Stimulated activated CD8-positive, alpha-beta memory T cell treated with anti-CD3 and anti-CD28 coated beads, Interleukin-2, amount 100 ng/mL, for 48 hours (primary cell): ENCODE results near the gene ATF5.

ENCODE experiments used
- DNase-seq, 2 donors: peaks; one replicate each; pipeline ENCODE4 v3.0.0-alpha.2; 2020; ENCODE audit warnings: low read depth in 2 of 2

Gene ATF5, protein sequence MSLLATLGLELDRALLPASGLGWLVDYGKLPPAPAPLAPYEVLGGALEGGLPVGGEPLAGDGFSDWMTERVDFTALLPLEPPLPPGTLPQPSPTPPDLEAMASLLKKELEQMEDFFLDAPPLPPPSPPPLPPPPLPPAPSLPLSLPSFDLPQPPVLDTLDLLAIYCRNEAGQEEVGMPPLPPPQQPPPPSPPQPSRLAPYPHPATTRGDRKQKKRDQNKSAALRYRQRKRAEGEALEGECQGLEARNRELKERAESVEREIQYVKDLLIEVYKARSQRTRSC

DNA sequence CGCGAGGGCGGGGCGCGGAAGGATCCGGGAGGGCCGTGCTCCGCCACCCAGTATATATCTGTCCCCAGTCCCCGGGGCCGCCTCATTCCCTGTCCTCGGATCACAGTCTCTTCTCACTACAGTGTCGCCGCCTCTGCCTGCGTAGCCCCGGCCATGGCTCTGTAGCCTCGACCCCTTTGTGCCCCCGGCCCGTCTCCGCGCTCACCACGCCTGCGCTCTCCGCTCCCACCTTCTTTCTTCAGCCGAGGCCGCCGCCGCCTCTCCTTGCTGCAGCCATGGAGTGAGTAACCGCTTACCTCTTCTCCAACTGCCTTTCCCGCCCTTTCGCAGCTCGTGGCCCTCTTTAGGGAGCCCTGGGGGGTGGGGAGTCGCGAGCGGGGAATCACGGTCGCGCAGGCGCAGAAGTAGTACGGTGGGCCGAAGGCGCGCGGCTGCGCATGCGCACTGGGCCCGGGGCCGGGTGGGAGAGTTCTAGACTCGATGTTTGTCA is at the start of gene ATF5, which contains the start of gene NUP62:
Gene ATF5, plus strand, starts transcription at position 85 of the 490 bp plus-strand sequence. CDS start 1,646 bp downstream, outside the sequence.
Gene NUP62, minus strand, starts transcription at position 384 of the 490 bp plus-strand sequence. CDS start 19,697 bp downstream, outside the sequence.
- DNase-seq, result peak; percentile 92 to 95

DNA sequence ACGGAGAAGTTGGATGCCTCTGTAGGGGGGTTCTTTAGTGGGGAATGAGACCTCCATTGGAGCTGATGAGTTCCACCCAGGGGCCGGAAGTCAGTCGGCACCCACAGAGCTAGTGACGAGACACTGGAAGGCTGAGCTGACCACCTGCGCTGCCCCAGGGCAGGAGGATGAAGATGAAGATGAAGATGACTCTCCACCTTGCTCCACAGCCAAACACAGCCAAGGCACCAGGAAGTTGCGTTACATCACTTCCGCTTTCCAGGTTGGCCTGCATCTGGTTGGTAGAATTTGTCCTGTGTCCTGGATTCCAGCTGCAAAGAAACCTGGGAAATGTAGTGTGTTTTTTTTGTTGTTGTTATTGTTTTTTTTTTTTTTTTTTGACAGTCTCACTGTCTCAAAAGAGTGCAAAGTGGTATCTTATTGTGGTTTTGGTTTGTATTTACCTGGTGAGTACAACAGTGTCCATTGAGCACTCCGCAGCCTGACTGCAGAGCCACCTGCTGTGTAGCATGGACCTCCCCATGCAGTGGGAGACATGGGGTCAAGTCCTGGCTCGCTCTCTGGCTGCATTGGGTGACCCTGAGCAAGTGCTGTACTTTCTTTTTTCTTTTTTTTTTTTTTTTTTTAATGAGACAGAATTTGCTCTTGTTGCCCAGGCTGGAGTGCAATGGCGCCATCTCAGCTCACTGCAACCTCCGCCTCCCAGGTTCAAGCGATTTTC is 49.6 kb upstream of the ATF5 start:
- DNase-seq, result no peak

DNA sequence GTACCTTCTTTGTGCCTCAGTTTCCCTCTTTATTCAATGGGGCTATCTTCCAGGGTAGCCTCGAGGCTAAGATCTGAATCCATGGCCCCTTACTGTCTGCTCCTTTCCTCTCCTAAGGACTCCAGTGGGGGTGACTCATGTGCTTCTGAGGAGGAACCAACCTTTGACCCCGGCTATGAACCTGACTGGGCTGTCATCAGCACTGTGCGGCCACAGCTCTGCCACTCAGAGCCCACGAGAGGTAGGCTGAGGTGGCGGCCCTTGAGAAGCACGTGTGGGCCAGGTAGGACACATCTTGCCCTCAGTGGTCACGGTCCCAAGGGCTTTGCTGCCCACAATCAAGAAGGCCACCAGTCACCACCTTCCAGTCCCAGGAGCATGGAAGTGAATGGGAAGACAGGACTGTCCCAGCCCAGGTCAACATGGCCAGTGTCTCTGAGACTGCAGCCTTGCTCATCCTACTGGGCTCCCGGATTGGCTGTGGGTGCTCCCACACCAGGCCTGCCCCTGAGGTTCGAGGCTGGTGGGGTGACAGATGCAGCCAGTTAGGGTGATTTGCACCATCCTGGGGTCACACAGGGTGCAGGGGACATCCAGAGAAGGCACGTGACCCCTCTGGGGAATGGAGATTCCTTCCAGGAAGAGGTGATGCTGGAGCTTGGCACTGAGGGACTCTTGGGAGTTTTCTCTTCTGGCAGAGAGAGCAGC is 48.7 kb upstream of the ATF5 start:
- DNase-seq, result no peak

DNA sequence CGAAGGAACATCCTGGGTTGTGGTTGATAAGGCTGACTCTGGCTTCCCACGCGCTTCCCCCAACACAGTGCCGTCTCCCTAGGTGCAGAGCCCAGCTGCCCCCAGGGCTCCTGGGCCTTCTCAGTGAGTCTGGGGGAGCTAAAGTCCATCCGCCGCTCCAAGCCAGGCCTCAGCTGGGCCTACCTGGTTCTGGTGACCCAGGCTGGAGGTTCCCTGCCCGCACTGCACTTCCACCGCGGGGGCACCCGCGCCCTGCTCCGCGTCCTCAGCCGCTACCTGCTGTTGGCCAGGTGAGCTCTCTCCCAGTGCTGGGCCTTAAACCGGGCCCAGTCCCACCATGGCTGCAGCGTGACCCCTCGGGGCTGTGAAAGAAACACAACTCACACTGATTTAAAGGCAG is 47.8 kb upstream of the ATF5 start:
- DNase-seq, result no peak

DNA sequence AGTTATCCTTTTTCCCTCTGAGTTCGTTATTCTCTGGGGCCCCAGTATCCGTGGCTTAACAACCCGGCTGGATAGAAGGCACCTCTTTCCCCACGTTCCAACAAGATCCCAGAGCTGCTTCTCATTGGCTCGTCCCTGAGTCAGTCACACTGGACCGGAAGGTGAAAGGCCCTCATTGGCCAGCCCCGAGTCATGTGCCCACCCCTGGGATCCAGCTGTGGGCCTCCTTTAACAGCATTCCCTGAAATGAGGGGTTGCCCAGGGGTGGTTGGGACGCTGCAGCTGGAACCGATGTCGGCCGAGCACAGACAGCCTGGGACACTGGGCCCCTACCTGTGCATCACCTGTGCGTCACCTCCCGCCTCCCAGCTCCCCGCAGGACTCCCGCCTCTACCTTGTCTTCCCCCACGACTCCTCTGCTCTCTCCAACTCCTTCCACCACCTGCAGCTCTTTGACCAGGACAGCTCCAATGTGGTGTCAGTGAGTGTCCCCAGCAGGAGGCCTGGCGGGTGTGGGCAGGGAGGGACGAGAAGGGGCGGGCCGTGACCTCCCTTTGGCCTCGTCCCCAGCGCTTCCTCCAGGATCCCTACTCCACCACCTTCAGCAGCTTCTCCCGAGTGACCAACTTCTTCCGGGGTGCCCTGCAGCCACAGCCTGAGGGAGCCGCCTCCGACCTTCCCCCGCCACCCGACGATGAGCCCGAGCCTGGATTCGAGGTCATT is 47.2 kb upstream of the ATF5 start:
- DNase-seq, result no peak

DNA sequence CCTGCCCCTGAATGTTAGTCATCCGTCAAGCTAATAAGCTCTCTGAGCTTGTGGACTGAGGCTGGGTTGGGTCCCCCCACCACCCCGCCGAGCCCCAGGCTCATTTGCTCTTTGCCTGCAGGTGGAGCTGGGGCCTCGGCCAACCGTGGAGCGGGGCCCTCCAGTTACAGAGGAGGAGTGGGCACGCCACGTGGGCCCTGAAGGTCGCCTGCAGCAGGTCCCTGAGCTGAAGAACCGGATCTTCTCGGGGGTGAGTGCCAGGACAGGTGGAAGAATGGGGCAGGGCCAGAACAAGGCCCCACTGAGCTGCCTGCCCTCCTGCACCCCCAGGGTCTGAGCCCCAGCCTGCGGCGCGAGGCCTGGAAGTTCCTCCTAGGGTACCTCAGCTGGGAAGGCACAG is 46.4 kb upstream of the ATF5 start:
- no peak for DNase-seq

DNA sequence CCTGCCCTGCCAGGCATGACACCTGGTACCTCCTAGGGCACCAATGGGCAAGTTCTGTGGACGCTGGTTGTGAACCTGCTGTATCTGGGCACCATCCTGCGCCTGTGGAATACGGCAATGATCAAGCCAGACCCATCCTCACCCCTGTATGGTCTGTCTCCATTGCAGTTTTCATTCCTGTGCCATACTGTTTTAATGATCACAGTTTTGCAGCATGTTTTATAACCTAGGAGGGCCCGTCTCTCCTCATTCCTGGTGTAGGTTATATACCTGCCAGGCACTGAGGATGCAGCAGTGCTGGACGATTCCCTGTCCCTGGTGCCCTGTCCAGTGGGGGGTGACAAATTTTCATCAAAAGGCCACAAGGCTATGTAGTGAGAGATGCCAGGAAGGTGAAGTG is 45.9 kb upstream of the ATF5 start:
- no peak for DNase-seq

DNA sequence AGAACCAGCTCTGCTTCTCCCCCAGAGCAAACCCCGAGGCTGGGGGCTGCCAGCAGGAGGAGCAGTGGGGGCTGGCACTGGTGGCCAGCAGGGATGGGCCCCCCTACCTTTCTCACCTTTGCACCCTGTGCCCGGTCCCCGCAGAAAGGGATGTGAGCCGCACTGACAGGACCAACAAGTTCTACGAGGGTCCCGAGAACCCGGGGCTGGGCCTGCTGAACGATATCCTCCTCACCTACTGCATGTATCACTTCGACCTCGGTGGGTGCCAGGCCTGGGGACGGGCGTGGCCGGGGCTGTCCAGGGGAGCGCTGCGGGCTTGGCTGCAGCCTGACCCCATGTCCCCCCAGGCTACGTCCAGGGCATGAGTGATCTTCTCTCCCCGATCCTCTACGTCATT is 44.9 kb upstream of the ATF5 start:
- DNase-seq, result no peak

DNA sequence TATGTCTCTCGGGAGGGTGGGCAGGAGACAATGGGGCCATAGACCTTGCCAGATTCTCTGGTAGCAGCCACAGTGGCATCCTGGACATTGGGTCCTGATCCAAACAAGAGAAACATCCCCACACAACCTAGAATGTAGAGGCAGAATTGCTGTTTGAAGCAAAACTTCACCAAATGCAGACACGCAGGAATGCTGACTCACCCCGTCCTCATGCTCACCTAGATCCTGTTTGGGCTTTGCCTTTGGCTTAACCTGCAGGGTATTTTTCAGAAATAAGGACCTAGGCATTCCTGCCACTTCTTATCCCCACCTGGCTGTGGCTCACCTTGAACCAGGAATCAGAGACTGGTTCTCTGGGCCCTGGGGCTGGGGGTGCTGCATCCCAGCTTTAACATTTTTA is 44.2 kb upstream of the ATF5 start:
- no peak for DNase-seq

DNA sequence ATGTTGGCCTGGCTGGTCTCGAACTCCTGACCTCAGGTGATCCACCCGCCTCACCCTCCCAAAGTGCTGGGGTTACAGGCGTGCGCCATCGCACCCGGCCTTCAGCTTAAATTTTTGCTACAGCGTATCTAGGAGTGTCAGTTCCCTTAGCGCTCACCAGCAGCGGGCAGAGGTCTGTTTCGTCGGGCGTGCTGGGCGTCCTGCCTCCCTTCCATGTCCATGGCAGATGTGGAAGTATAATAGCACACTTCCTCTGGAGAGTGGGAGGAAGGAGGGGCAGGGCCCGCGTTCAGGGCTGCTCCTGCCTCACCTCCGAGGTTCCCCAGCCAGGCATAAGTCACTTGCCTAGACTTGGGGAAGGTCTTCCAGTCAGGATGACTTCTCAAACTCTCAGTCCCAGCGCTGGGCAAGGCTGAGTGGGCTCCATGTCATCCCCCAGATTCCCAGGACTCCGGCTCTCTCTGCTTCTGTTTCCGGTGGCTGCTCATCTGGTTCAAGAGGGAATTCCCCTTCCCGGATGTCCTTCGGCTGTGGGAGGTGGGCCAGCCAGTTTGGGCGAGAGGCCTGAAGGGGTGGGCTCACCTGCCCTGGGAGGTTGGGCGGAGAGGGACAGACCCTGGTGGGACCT is 41.9 kb upstream of the ATF5 start:
- DNase-seq, result no peak

DNA sequence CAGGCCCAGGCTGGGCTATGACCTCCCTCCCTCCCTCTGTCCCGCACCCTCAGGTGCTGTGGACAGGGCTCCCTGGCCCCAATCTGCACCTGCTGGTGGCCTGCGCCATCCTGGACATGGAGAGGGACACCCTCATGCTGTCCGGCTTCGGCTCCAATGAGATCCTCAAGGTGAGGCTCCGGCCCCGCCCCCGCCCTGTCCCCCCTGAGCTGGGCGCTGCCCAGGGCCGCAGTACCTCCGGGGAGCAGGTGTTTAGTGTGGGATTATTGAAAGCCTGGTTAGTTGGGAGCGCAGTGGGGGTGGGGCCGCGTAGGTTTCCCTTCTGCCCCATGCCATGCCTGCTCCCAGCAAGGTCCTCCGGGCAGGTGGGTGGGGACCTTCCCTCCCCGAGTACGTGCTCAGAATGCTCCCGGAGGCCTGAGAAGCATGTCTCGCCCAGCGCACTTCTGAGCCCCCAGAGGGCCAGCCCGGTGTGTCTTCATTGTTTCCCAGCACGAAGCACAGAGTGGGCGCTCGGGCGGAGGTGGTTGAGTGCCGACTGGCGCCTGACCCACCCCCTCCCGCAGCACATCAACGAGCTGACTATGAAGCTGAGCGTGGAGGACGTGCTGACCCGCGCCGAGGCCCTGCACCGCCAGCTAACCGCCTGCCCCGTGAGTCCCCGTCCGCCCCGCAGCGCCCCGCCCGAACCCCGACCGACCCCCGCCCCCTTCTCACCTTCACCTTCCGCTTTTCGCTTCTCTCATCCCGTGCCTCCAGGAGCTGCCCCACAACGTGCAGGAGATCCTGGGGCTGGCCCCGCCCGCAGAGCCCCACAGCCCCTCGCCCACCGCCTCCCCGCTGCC is 41.1 kb upstream of the ATF5 start:
- no peak for DNase-seq

DNA sequence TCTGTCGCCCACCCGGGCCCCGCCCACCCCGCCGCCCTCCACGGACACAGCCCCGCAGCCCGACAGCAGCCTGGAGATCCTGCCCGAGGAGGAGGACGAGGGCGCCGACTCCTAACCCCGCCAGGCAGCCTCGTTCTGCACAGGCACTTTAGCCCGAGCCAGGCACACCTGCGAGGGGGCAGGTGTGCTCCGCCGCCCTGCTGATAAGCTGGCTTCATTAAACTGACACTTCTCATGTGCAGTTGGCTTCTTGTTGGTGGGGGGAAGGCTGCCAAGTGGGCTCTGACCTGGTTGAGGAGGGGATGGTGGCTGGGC is 40.5 kb upstream of the ATF5 start:
- DNase-seq, result no peak

DNA sequence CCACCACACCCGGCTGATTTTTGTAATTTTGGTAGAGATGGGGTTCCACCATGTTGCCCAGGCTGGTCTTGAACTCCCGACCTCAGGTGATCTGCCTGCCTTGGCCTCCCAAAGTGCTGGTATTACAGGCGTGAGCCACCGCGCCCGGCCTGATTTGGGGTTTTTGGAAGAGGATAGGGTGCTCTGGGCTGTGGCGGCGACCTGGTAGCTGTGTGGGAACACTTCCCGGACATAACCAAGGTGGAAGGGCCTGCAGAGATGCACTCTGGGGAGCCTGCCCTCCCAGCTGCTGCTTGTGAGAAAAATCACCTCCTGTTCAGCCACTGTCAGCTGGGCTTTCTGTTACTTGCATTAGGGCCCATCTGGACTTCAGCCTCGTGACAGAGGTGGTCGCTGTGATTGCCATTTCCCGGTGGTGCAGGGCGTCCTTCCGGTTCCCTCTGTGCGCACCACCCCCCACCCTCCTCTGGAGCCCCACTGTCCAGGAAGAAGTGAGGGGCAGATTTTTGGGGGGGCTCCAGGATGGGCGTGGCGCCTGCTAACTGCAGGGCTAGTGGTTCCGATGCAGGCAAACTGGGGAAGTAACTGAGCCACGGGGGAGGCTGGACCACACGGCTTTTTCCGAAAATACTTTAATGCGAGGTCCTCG is 39.8 kb upstream of the ATF5 start:
- DNase-seq, result no peak

DNA sequence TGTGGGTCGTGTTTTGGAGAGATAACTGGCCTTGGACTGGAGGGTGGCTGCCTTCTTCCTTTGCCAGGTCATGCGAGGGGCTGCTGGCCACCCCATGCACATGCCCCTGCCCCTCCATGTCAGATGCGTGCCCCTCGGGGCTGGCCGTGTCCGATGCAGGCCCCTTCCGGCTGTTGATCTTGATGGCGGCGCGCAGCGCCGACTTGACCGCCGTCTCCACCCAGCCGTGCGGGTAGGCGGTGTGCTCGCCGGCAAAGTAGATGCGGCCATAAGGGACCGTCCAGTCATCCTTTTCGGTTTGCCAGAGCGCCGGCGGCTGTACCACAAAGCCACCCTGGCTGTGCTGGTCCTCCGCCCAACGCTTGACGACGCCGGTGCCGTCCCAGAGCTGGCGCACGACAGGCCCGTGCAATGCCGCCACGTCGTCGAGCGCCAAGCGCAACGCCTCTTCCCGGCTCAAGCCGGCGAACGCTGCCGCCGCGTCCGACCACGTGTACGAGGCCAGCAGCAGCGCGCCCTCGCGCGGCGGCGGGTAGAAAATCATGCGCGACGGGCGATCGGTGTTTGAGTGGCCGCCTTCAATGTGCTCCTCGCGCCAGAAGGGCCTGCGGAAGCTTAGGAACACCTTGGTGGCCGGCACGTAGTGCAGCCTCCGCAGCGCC is 39.2 kb upstream of the ATF5 start:
- peak; percentile 63 to 69 for DNase-seq

DNA sequence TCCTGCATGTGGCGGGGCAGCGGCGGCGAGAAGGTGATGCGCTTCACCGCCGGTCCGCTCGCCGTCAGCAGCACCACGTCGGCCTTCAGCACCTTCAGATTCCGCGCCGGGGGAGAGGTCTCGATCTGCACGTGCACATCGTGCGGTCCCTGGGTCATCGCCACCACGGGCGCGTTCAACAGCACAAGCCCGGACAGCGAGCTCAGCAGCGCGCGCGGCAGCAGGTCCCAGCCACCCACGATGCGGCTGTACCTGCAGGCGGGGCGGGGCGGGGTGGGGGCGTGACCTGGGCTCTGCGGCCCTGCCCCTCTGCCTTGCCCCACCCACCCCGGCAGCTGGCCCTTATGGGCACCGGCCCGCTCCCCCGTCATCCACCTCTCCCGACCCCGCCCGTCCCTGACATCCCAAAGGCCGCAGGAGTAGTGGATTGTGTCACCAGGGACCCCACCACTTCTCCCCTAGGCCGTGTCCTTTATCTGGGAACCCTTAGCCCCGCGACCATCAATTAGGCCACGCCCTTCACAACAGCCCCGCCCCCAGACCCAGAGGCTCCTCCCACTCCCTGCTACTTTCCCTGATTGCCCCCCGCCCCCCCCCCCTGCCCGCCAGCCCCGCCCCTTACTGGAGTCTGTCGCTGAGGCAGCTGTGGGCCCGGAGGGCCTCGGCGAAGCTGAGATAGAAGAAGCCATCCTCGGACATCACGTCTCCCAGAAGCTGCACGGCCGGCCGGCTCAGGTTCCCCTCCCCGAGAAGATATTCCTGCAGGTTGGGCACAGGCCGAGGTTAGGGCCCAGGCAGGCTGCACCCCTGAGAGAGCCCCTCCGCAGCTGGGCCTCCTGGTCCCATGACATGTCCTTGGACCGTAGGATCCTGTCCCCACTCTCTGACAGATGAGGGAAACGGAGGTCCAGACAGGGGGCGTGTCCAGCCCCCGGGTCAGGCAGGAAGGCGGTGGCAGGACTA is 38.4 kb upstream of the ATF5 start:
- peak; percentile 46 to 61 for DNase-seq

DNA sequence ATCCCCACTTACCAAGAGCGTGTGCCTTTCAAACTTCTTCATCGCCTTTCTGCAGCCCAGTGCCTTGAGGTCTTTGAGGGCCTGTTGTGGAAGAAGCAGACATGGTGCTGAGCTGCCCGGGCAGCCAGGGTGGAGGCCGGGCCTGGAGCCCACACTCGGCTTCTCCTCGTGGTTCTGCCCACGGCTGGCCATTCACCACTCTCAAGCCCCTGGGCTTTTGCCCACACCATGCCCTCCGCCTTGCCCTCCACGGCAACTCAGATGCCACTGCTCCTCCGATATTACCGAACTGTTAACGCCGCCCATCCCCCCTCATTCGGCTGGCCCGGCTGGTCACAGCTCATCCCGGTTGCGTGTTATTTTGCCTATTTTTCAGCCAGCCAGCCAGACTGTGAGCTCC is 37.6 kb upstream of the ATF5 start:
- DNase-seq, result no peak

DNA sequence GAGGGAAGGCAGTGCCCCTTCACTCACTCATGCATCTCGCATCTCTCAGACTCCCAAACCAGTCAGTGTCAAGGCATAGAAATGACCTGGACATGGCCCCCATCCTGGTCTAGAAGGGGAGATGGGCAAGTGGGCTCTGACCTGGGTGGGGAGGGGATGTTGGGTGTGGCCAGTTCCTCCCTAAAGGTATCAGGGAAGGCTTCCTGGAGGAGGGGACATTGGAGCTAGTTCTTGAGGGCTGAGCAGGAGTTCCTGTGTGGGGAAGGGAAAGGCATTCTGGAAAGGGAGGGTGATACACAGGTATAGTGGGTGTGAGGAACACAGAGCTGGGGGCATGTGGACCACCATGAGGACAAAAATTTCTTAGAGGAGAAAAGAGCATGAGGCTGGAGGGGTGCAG is 36.3 kb upstream of the ATF5 start:
- DNase-seq, result no peak

DNA sequence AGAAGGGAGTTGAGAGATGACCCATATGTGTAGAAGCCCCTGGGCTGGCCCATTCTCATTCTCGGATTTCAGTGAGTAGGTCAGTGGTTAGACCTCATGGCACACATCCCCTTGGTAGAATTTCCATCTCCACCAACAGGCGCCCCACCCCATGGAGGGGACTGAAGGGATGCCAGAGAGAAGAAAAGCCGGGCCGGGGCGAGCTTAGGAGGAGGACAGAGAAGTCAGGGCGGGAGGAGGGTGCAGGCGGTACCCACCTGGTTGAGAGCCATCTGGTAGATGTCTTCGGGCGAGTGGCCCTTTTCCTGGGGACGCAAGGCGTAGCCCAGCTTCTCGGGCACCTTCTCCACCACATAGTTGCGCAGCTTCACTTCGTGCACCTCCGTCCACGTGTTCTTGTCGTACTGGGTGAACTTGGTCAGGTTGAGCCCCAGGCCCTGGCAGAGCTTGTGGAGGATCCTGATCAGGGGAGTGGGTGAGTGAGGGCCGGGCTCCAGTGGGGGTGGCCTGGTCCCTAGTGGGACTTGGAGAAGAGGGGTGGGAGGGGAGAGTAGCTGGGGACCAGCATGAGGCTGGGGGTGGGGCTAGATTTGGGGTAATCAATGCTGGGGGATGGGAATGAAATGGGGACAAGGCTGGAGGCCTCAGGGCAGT is 34.9 kb upstream of the ATF5 start:
- no peak for DNase-seq
